Mesenchymal stem cell (in vitro differentiated cells and primary cell): Measurements from ENCODE around the gene EVC.

Experiments
- DNase-seq: peaks from one replicate; pipeline ENCODE4 v3.0.0-alpha.2; 2013
- H2AFZ ChIP-seq: one replicate; pipeline ENCODE4 v1.6.1; 2013; ENCODE audit warnings: low read depth, mild to moderate bottlenecking, control low read depth, inconsistent platforms, low read length, moderate library complexity
- H2AK5ac ChIP-seq: 2 replicates; pipeline ENCODE4 v1.6.1; 2013; ENCODE audit warnings: low read length, moderate library complexity, mild to moderate bottlenecking, inconsistent platforms; ENCODE audit not compliant: severe bottlenecking
- H2BK120ac ChIP-seq: one replicate; pipeline ENCODE4 v1.6.1; 2013; ENCODE audit warnings: low read depth, mild to moderate bottlenecking, inconsistent platforms, low read length, moderate library complexity
- H2BK12ac ChIP-seq, 2 experiments: one replicate each; pipeline ENCODE4 v1.6.1; 2013; ENCODE audit warnings: inconsistent platforms in 2 of 2, low read length in 2 of 2, mild to moderate bottlenecking in 2 of 2, moderate library complexity in 2 of 2, control low read depth in 1 of 2
- H2BK15ac ChIP-seq: one replicate; pipeline ENCODE4 v1.6.1; 2013; ENCODE audit warnings: mild to moderate bottlenecking, low read depth, inconsistent platforms; ENCODE audit not compliant: poor library complexity, severe bottlenecking
- H2BK5ac ChIP-seq: 2 replicates; pipeline ENCODE4 v1.6.1; 2013; ENCODE audit warnings: low read depth, mild to moderate bottlenecking, low read length, control low read depth, inconsistent platforms; ENCODE audit not compliant: poor library complexity, severe bottlenecking
- H3K14ac ChIP-seq, 2 experiments: one replicate each; pipeline ENCODE4 v1.6.1; 2013; ENCODE audit warnings: inconsistent platforms in 2 of 2, low read length in 2 of 2, control low read depth in 1 of 2, mild to moderate bottlenecking in 1 of 2, moderate library complexity in 1 of 2
- H3K18ac ChIP-seq, 2 experiments: one replicate each; pipeline ENCODE4 v1.6.1; 2013; ENCODE audit warnings: inconsistent platforms in 2 of 2, low read length in 2 of 2, control low read depth in 1 of 2, low read depth in 1 of 2, mild to moderate bottlenecking in 1 of 2
- H3K23ac ChIP-seq, 2 experiments: one replicate each; pipeline ENCODE4 v1.6.1; 2013; ENCODE audit warnings: inconsistent platforms in 2 of 2, low read length in 2 of 2, mild to moderate bottlenecking in 2 of 2, moderate library complexity in 2 of 2, control low read depth in 1 of 2
- H3K27ac ChIP-seq: 2 replicates; pipeline ENCODE4 v1.5.1; 2013; ENCODE audit warnings: mild to moderate bottlenecking, moderate library complexity, low read length, control low read depth, inconsistent platforms; ENCODE audit not compliant: poor library complexity, severe bottlenecking
- H3K27me3 ChIP-seq, 2 experiments: 2 replicates each; pipeline versions ENCODE4 v1.6.1 to v1.7.0; 2013; ENCODE audit warnings: low read length in 2 of 2, mild to moderate bottlenecking in 2 of 2, moderate library complexity in 2 of 2, control low read depth in 1 of 2, inconsistent platforms in 1 of 2; ENCODE audit not compliant: control insufficient read depth in 1 of 2, insufficient read depth in 1 of 2
- H3K36me3 ChIP-seq, 2 experiments: 2 replicates each; pipeline versions ENCODE4 v1.6.1 to v1.7.0; 2013; ENCODE audit warnings: low read length in 2 of 2, control low read depth in 1 of 2, inconsistent platforms in 1 of 2, low read depth in 1 of 2, mild to moderate bottlenecking in 1 of 2; ENCODE audit not compliant: insufficient read depth in 2 of 2, control insufficient read depth in 1 of 2
- H3K4ac ChIP-seq, 2 experiments: one replicate each; pipeline ENCODE4 v1.6.1; 2013; ENCODE audit warnings: inconsistent platforms in 2 of 2, low read length in 2 of 2, mild to moderate bottlenecking in 2 of 2, moderate library complexity in 2 of 2, control low read depth in 1 of 2, low read depth in 1 of 2
- H3K4me1 ChIP-seq: 2 replicates; pipeline ENCODE4 v1.6.1; 2013; ENCODE audit warnings: low read depth, low read length, control low read depth; ENCODE audit not compliant: control insufficient read depth, insufficient read depth
- H3K4me2 ChIP-seq: 2 replicates; pipeline ENCODE4 v1.6.1; 2013; ENCODE audit warnings: low read length, mild to moderate bottlenecking, inconsistent platforms; ENCODE audit not compliant: poor library complexity, severe bottlenecking
- H3K4me3 ChIP-seq, 2 experiments: 2 replicates each; pipeline versions ENCODE4 v1.5.1 to v1.7.0; 2013; ENCODE audit warnings: low read length in 2 of 2, mild to moderate bottlenecking in 2 of 2, control low read depth in 1 of 2, low read depth in 1 of 2; ENCODE audit not compliant: insufficient read depth in 1 of 2
- H3K79me1 ChIP-seq: replicated peaks from 2 replicates; pipeline ENCODE4 v1.6.1; 2013; ENCODE audit warnings: mild to moderate bottlenecking, control low read depth, low read length, inconsistent platforms; ENCODE audit not compliant: poor library complexity, severe bottlenecking
- H3K9ac ChIP-seq: 2 replicates; pipeline ENCODE4 v1.7.0; 2013; ENCODE audit warnings: mild to moderate bottlenecking, low read length, moderate library complexity
- H3K9me3 ChIP-seq: 2 replicates; pipeline ENCODE4 v1.7.0; 2013; ENCODE audit warnings: mild to moderate bottlenecking, low read length; ENCODE audit not compliant: control insufficient read depth
- H4K8ac ChIP-seq: one replicate; pipeline ENCODE4 v1.6.1; 2013; ENCODE audit warnings: inconsistent platforms, mild to moderate bottlenecking, low read length, moderate library complexity
- H4K91ac ChIP-seq: one replicate; pipeline ENCODE4 v1.6.1; 2013; ENCODE audit warnings: mild to moderate bottlenecking, low read length, inconsistent platforms
- WGBS: methylation state at CpG from one replicate; pipeline ENCODE4 v1.1.7; 2013; ENCODE audit warnings: mixed read lengths; 5-methylcytosine and 5-hydroxymethylcytosine counted together

EVC gene

DNA sequence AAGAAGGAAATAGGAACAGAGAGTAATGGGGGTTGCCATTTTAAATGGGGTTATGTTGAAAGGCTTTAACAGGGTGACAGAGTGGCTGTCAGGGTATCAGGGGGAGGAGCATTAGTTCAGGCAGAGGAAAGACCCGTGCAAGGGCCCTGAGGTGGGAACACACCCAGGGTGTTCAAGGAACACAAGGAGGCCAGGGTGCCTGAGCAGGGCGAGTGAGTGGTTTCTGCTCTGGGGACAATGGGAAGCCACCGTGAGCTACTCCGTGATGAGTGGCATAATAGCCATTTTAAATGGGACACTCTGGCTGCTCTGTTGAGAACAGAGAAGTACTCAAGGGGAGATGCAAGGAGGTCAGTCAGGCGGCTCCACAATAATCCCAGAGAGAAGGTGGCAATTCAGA lies 7.2 kb upstream of the EVC start:
- Histone ChIP-seq H4K91ac (no peak overlapping the region), H3K9ac (no peak overlapping the region), H2BK12ac (no peak overlapping the region), H3K14ac (no peak overlapping the region), H2BK15ac (no peak overlapping the region), H3K79me1 (peaks cover 51% of the 10 kb centered on the region), H3K4me3 (no peak overlapping the region), H3K4ac (no peak overlapping the region), H3K18ac (no peak overlapping the region), H2AFZ (no peak overlapping the region), H3K36me3 (peaks cover 31 to 33% of the 10 kb centered on the region in 2 experiments), H2AK5ac (no peak overlapping the region), H4K8ac (no peak overlapping the region), H3K4me1 (peaks cover 19% of the 10 kb centered on the region), H3K4me2 (no peak overlapping the region), H3K27ac (no peak overlapping the region), H3K23ac (no peak overlapping the region), H2BK120ac (no peak overlapping the region), H3K27me3 (no peaks in the 10 kb centered on the region), H3K9me3 (no peaks in the 10 kb centered on the region), H2BK5ac (no peak overlapping the region)
- 96% methylated on average over 5 of the region's 5 CpGs for WGBS
- DNase-seq: no peak

DNA sequence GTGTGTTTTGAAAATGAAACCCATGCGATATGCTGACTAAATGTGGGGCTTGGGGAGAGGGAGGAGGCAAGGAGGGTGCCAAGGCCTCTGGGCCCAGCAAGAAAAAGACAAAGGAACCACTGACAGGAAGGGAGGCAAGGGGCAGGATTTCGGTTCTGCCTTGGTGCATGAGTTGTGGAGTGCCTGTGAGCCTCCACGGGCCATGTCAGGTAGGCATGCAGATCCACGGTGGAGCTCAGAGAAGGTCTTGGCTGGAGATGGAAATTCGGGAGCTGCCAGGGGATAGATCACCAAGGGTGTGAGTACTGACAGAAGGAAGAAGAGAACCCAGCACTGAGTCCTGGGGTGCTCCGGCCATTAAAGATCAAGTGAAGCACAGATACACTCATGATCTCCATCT lies 6.7 kb upstream of the EVC start:
- H3K9ac ChIP-seq: no peak overlapping the region
- DNase-seq: no peak
- no peak overlapping the region for H2BK5ac ChIP-seq
- no peak overlapping the region for H3K4me3 ChIP-seq
- H3K27me3 ChIP-seq: no peaks in the 10 kb centered on the region
- no peak overlapping the region for H3K27ac ChIP-seq
- H2BK12ac ChIP-seq: no peak overlapping the region
- H3K14ac ChIP-seq: no peak overlapping the region
- H3K4me1 ChIP-seq: peaks cover 24% of the 10 kb centered on the region
- H3K4ac ChIP-seq: no peak overlapping the region
- H3K36me3 ChIP-seq: peaks cover 28 to 29% of the 10 kb centered on the region in 2 experiments
- no peak overlapping the region for H3K23ac ChIP-seq
- no peak overlapping the region for H2AK5ac ChIP-seq
- no peak overlapping the region for H2AFZ ChIP-seq
- H3K9me3 ChIP-seq: no peaks in the 10 kb centered on the region
- no peak overlapping the region for H3K18ac ChIP-seq
- H3K4me2 ChIP-seq: no peak overlapping the region
- WGBS: 88% methylated on average over 5 of the region's 6 CpGs
- no peak overlapping the region for H2BK15ac ChIP-seq
- no peak overlapping the region for H2BK120ac ChIP-seq
- peaks cover 48% of the 10 kb centered on the region for H3K79me1 ChIP-seq
- H4K91ac ChIP-seq: no peak overlapping the region
- H4K8ac ChIP-seq: no peak overlapping the region

- Histone ChIP-seq H3K79me1 (peaks cover 42% of the 10 kb centered on the region), H4K8ac (no peak overlapping the region), H2BK5ac (no peak overlapping the region), H3K4me1 (peaks cover 32% of the 10 kb centered on the region), H3K18ac (no peak overlapping the region), H2AFZ (no peak overlapping the region), H3K4me3 (no peak overlapping the region), H3K27me3 (no peaks in the 10 kb centered on the region), H2BK12ac (no peak overlapping the region), H2BK120ac (no peak overlapping the region), H3K36me3 (peaks cover 22 to 28% of the 10 kb centered on the region in 2 experiments), H4K91ac (no peak overlapping the region), H2BK15ac (no peak overlapping the region), H3K23ac (no peak overlapping the region), H3K9ac (no peak overlapping the region), H2AK5ac (no peak overlapping the region), H3K9me3 (no peaks in the 10 kb centered on the region), H3K14ac (no peak overlapping the region), H3K4ac (no peak overlapping the region), H3K27ac (no peak overlapping the region), H3K4me2 (no peak overlapping the region)
- DNase-seq: no peak
- 87% methylated on average over 3 of the region's 5 CpGs for WGBS
Observed at GRCh38 chr4:5705647-5706320, 5.2 kb upstream of the EVC start.

GRCh38 chr4:5706486-5707290 lies 4.3 kb upstream of the EVC start:
- H4K8ac ChIP-seq: no peak overlapping the region
- H3K23ac ChIP-seq: no peak overlapping the region
- no peak for DNase-seq
- H3K4me2 ChIP-seq: no peak overlapping the region
- 92% methylated on average over 11 of the region's 11 CpGs for WGBS
- H4K91ac ChIP-seq: no peak overlapping the region
- H3K14ac ChIP-seq: no peak overlapping the region
- H3K79me1 ChIP-seq: peaks cover 36% of the 10 kb centered on the region
- no peak overlapping the region for H3K18ac ChIP-seq
- peak overlapping the region; percentile 91 for H3K9ac ChIP-seq
- no peak overlapping the region for H2BK12ac ChIP-seq
- no peaks in the 10 kb centered on the region for H3K27me3 ChIP-seq
- H3K4me3 ChIP-seq: peak overlapping the region in 1 of 2 experiments; percentile 92
- no peak overlapping the region for H2AK5ac ChIP-seq
- no peak overlapping the region for H2BK5ac ChIP-seq
- no peak overlapping the region for H2BK15ac ChIP-seq
- H2BK120ac ChIP-seq: no peak overlapping the region
- no peak overlapping the region for H3K27ac ChIP-seq
- H3K4me1 ChIP-seq: peaks cover 33% of the 10 kb centered on the region
- peaks cover 19 to 25% of the 10 kb centered on the region in 2 experiments for H3K36me3 ChIP-seq
- no peak overlapping the region for H3K4ac ChIP-seq
- H2AFZ ChIP-seq: no peak overlapping the region
- H3K9me3 ChIP-seq: no peaks in the 10 kb centered on the region
